CD14-positive monocyte (primary cell): ENCODE data around the gene EXOC6B. TPM values are rescaled to one million over a fixed set of nuclear protein-coding genes. Genes with fewer than 3 reads are reported as not detected.

Source experiments
- DNase-seq, 3 donors: peaks; one replicate each; pipeline ENCODE4 v3.0.0-alpha.2; 2011 to 2022
- H2AFZ ChIP-seq: 2 replicates; pipeline ENCODE4 v1.6.0; 2012; ENCODE audit warnings: mild to moderate bottlenecking, low read depth, low read length, inconsistent platforms; ENCODE audit not compliant: insufficient read depth, poor library complexity, severe bottlenecking
- H3K27ac ChIP-seq, 2 donors: 1 replicate in 1 of 2; 2 replicates in 1 of 2; pipeline ENCODE4 v1.5.1; 2012 to 2013; ENCODE audit warnings: low read length in 2 of 2, control low read depth in 1 of 2, inconsistent platforms in 1 of 2, low read depth in 1 of 2, mild to moderate bottlenecking in 1 of 2
- H3K27me3 ChIP-seq, 2 donors: one replicate each; pipeline versions ENCODE4 v1.6.0 to v1.6.1; 2011 to 2013; ENCODE audit warnings: low read length in 2 of 2; ENCODE audit not compliant: control insufficient read depth in 2 of 2, insufficient read depth in 2 of 2
- H3K36me3 ChIP-seq, 2 donors: replicated peaks in 1 of 2; 1 replicate in 1 of 2; 2 replicates in 1 of 2; pipeline versions ENCODE4 v1.5.1 to v1.6.1; 2012 to 2013; ENCODE audit warnings: low read length in 2 of 2, control low read depth in 1 of 2, inconsistent platforms in 1 of 2, mild to moderate bottlenecking in 1 of 2; ENCODE audit not compliant: insufficient read depth in 2 of 2, control insufficient read depth in 1 of 2
- H3K4me1 ChIP-seq, 2 donors: 1 replicate in 1 of 2; 2 replicates in 1 of 2; pipeline versions ENCODE4 v1.5.1 to v1.6.1; 2012 to 2013; ENCODE audit warnings: low read length in 2 of 2, control low read depth in 1 of 2, inconsistent platforms in 1 of 2, mild to moderate bottlenecking in 1 of 2, moderate library complexity in 1 of 2; ENCODE audit not compliant: insufficient read depth in 2 of 2, control insufficient read depth in 1 of 2
- H3K4me2 ChIP-seq: replicated peaks from 2 replicates; pipeline ENCODE3; 2012; ENCODE audit warnings: low read length, moderate library complexity, mild to moderate bottlenecking; ENCODE audit not compliant: poor library complexity, severe bottlenecking; ENCODE audit errors: extremely low read depth
- H3K4me3 ChIP-seq, 3 experiments: fragments of 200-600 bp in 1 of 3; sonication (generic) in 1 of 3; replicated peaks in 1 of 3; 1 replicate in 2 of 3; 2 replicates in 1 of 3; pipeline ENCODE4 v1.5.1; 2011 to 2013; ENCODE audit warnings: low read length in 3 of 3, mild to moderate bottlenecking in 3 of 3, control low read depth in 2 of 3, low read depth in 2 of 3, inconsistent platforms in 1 of 3, moderate library complexity in 1 of 3
- H3K79me2 ChIP-seq: 2 replicates; pipeline ENCODE4 v1.6.0; 2012; ENCODE audit warnings: mild to moderate bottlenecking, control low read depth, inconsistent platforms, low read length, moderate library complexity; ENCODE audit not compliant: insufficient read depth
- H3K9ac ChIP-seq: 2 replicates; pipeline ENCODE4 v1.6.0; 2017; ENCODE audit warnings: low read length, mild to moderate bottlenecking; ENCODE audit not compliant: insufficient read depth, poor library complexity, severe bottlenecking
- H3K9me3 ChIP-seq, 2 donors: replicated peaks in 1 of 2; 1 replicate in 1 of 2; 2 replicates in 1 of 2; pipeline versions ENCODE4 v1.5.1 to v1.6.1; 2012 to 2013; ENCODE audit warnings: low read length in 2 of 2, control low read depth in 1 of 2; ENCODE audit not compliant: control insufficient read depth in 1 of 2, insufficient read depth in 1 of 2
- H4K20me1 ChIP-seq: 2 replicates; pipeline ENCODE4 v1.6.0; 2012; ENCODE audit warnings: mild to moderate bottlenecking, low read length, control low read depth, moderate library complexity; ENCODE audit not compliant: insufficient read depth
- H3K27ac Mint-ChIP-seq, 7 donors: one replicate each; pipeline ENCODE4 v1.8.0; 2020; ENCODE audit warnings: mild to moderate bottlenecking in 7 of 7, mixed read lengths in 7 of 7, moderate library complexity in 6 of 7, inconsistent platforms in 2 of 7
- H3K27me3 Mint-ChIP-seq, 3 donors: one replicate each; pipeline ENCODE4 v1.8.0; 2021 to 2022; ENCODE audit warnings: low read depth in 3 of 3, mild to moderate bottlenecking in 3 of 3, mixed read lengths in 3 of 3, moderate library complexity in 3 of 3, inconsistent platforms in 1 of 3
- H3K36me3 Mint-ChIP-seq, 2 donors: one replicate each; pipeline ENCODE4 v1.8.0; 2020; ENCODE audit warnings: mixed read lengths in 2 of 2, inconsistent platforms in 1 of 2, mild to moderate bottlenecking in 1 of 2
- H3K4me1 Mint-ChIP-seq: one replicate; pipeline ENCODE4 v1.8.0; 2020; ENCODE audit warnings: mild to moderate bottlenecking, mixed read lengths
- H3K4me3 Mint-ChIP-seq, 2 donors: one replicate each; pipeline ENCODE4 v1.8.0; 2020; ENCODE audit warnings: mild to moderate bottlenecking in 2 of 2, mixed read lengths in 2 of 2, moderate library complexity in 1 of 2
- H3K9me3 Mint-ChIP-seq, 7 donors: one replicate each; pipeline ENCODE4 v1.8.0; 2020 to 2022; ENCODE audit warnings: mixed read lengths in 7 of 7, mild to moderate bottlenecking in 6 of 7, moderate library complexity in 6 of 7, inconsistent platforms in 2 of 7
- CTCF ChIP-seq: fragments of 200-600 bp; IDR thresholded peaks from one replicate; pipeline ENCODE4 v1.8.0; 2022; ENCODE audit warnings: antibody characterized with exemption, mild to moderate bottlenecking
- WGBS: methylation state at CpG from one replicate; pipeline ENCODE4 v1.1.5; 2013; ENCODE audit warnings: missing lambda C conversion rate; ENCODE audit not compliant: insufficient coverage; 5-methylcytosine and 5-hydroxymethylcytosine counted together
- intact Hi-C, 2 donors: fragments of 100-400 bp; cut with micrococcal nuclease; formaldehyde crosslinking; loops; one replicate each; pipeline versions ENCODE4 v1.15.0 to v1.15.1; 2023
- polyA plus RNA-seq, 3 donors: library from polyadenylated mRNA; depleted of rRNA in 1 of 3; unstranded in 2 of 3; stranded (reverse) in 1 of 3; fragments of 300-500 nt in 2 of 3; fragments of >200 nt in 1 of 3; fragmentation: Illumina TruSeq in 2 of 3; gene quantifications; 1 replicate in 2 of 3; 2 replicates in 1 of 3; pipeline ENCODE4 v1.2.3, GENCODE V29; 2012 to 2021

Gene EXOC6B
- polyA plus RNA-seq, 3 donors, result 1.8 to 2.8 (median 2.1) TPM

DNA sequence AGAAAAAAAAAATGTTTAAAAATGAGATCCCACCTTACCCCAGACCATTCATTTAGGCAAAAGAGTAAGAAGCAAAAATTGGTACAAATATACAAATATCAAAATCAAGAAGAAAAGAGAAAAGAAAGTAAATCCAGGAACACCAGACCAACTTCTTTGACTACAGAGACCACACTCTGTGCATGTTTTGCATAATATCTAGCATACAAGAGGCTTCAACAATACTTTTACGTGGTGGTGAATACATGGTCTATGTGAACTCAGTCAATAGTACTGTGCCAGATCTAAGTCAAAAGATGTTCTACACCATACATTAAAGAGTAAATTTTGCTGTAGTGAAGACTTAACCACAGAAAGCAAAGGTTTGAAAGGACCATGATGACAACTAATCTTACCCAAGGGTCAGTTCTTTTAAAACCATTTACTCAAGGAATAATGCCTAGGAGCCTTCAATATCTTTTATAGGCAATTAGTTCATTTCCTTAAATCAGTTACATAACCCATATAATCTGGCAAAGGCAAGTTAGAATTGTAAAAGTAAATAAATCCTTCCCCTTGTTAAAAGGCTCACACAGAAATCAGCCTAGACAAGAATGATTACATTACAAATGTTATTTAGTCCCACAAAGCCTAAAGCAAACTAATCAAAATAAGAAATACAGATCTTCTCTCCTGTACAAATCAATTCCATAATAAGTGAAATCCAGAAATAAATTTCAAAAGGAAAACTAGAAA, 115.2 kb downstream of the EXOC6B start:
- Mint-ChIP-seq H3K9me3 (peaks cover 0 to 3% (median 0%) of the 10 kb centered on the region in 7 donors), H3K4me3 (no peak overlapping the region), H3K27me3 (peaks cover 0 to 2% (median 0%) of the 10 kb centered on the region in 3 donors), H3K4me1 (no peaks in the 10 kb centered on the region), H3K27ac (no peak overlapping the region), H3K36me3 (peaks cover 0 to 1% of the 10 kb centered on the region in 2 donors)
- Histone ChIP-seq H3K4me1 (no peaks in the 10 kb centered on the region), H3K27me3 (no peaks in the 10 kb centered on the region), H4K20me1 (no peaks in the 10 kb centered on the region), H2AFZ (no peak overlapping the region), H3K27ac (no peak overlapping the region), H3K4me2 (no peak overlapping the region), H3K9me3 (no peaks in the 10 kb centered on the region), H3K79me2 (no peaks in the 10 kb centered on the region), H3K36me3 (no peaks in the 10 kb centered on the region), H3K9ac (no peak overlapping the region), H3K4me3 (no peak overlapping the region)
- no CpG with 5 or more reads among the region's 1 CpG for WGBS
- no peak for TF ChIP-seq CTCF
- DNase-seq, result no peak
- intact Hi-C loops, result no loop called here

DNA sequence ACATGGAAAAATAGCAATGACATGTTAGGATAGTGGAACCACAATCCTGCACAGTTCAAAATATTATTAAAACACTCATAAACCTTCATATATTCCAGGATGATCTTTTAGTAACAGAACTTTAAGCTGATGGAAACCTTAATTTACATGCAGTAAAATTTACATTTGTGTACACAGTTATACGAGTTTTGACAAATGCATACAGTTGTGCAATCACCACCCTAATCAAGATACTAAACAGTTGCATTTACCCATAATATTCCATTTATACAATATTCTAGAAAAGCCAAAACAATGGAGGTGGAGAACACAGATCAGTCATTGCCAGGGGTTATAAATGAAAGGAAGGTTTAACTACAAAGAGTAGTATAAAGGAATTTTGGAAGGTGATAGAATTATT, 117.6 kb downstream of the EXOC6B start:
- Mint-ChIP-seq H3K4me3 (no peak overlapping the region), H3K4me1 (no peaks in the 10 kb centered on the region), H3K27ac (no peak overlapping the region), H3K36me3 (no peaks in the 10 kb centered on the region), H3K9me3 (peaks cover 0 to 3% (median 0%) of the 10 kb centered on the region in 7 donors), H3K27me3 (peaks cover 0 to 2% (median 0%) of the 10 kb centered on the region in 3 donors)
- Histone ChIP-seq H3K27ac (no peak overlapping the region), H3K4me2 (no peak overlapping the region), H3K9ac (no peak overlapping the region), H3K36me3 (no peaks in the 10 kb centered on the region), H3K4me1 (no peaks in the 10 kb centered on the region), H3K9me3 (no peaks in the 10 kb centered on the region), H3K4me3 (no peak overlapping the region), H3K27me3 (no peaks in the 10 kb centered on the region), H2AFZ (no peak overlapping the region), H3K79me2 (no peaks in the 10 kb centered on the region), H4K20me1 (no peaks in the 10 kb centered on the region)
- TF ChIP-seq CTCF, result no peak
- DNase-seq, result no peak
- WGBS, result no CpG with 5 or more reads among the region's 1 CpG
- intact Hi-C loops, result no loop called here
